NB4 (cell line): ENCODE measurements around the gene KSR1.

Experiments
- MYC ChIP-seq: IDR thresholded peaks from 2 replicates; pipeline ENCODE4 v1.6.1; 2011; ENCODE audit warnings: low read depth, low read length
- POLR2A ChIP-seq: IDR thresholded peaks from 2 replicates; pipeline ENCODE4 v1.6.1; 2011; ENCODE audit warnings: mild to moderate bottlenecking; ENCODE audit not compliant: insufficient read length; ENCODE audit errors: extremely low read depth
- TF ChIP-seq, protein P1 (sequence below): IDR thresholded peaks from one replicate; pipeline ENCODE4 v1.5.1; 2012; ENCODE audit warnings: low read depth, low read length
- TF ChIP-seq, protein P2 (sequence below): IDR thresholded peaks from 2 replicates; pipeline ENCODE4 v1.6.1; 2011; ENCODE audit warnings: low read depth, low read length

DNA sequence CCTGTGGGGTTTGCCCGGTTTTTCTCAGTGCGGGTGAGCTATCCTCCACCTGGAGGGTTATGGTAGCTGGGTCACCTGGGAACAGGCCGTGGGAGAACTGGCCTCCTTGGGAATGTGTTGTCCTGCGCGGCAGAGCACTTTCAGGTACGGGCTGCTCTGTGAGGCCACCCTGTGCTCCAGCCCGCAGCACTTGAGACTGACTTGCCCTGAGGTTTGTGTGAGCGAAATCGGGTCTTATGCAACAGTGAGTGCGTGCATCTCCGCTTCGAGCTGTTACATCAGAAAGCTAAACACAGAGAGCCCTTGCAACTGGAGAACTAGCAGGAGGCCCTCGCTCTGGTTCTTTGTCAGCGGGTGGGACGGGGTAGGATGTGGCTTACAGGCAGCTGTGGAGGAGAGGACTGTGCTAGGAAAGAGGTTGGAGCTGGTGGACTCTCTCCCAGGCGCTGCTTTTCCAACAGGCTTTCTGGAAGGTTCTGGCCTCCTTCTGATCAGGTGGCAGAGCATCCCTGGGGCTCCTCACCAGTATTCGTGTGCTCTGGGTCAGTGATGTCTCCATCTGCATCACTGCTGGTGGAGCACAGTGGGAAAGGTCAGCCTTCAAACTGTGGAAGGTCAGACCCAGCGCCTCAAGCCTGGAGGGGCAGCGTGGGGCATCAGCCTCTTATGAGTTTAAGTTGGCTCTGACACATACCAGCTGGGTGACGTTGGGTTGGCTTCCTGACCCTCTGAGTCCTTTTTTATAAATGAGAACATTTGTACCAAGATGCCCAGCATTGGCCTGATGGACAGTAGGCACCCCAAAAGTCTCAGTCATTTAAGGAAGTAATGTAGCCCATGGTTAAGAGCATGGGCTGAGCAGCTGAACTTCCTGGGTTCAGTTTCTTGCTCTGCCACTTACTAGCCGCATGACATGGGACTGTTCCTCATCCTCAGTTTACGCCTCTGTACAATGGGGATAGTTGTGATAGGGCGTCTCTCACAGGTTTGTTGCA, 76.3 kb downstream of the KSR1 start:
- TF ChIP-seq POLR2A (no peak), MYC (peak; percentile 84)
- TF ChIP-seq, protein P1, sequence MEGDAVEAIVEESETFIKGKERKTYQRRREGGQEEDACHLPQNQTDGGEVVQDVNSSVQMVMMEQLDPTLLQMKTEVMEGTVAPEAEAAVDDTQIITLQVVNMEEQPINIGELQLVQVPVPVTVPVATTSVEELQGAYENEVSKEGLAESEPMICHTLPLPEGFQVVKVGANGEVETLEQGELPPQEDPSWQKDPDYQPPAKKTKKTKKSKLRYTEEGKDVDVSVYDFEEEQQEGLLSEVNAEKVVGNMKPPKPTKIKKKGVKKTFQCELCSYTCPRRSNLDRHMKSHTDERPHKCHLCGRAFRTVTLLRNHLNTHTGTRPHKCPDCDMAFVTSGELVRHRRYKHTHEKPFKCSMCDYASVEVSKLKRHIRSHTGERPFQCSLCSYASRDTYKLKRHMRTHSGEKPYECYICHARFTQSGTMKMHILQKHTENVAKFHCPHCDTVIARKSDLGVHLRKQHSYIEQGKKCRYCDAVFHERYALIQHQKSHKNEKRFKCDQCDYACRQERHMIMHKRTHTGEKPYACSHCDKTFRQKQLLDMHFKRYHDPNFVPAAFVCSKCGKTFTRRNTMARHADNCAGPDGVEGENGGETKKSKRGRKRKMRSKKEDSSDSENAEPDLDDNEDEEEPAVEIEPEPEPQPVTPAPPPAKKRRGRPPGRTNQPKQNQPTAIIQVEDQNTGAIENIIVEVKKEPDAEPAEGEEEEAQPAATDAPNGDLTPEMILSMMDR: no peak
- TF ChIP-seq, protein P2, sequence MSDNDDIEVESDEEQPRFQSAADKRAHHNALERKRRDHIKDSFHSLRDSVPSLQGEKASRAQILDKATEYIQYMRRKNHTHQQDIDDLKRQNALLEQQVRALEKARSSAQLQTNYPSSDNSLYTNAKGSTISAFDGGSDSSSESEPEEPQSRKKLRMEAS: peak; percentile 72
